GM18868 (cell line): ENCODE results near the gene TLR10.

Experiments
- ATAC-seq: cut with Tn5 transposase; IDR thresholded peaks from one replicate; pipeline ENCODE4 v1.9.1; 2021; ENCODE audit warnings: mild to moderate bottlenecking, moderate library complexity; ENCODE audit not compliant: unreplicated experiment

The TLR10 gene

GRCh38 chr4:38733663-38734062 lies 49.1 kb downstream of the TLR10 start:
- no peak for ATAC-seq

GRCh38 chr4:38730830-38731646 lies 51.8 kb downstream of the TLR10 start:
- peak; percentile 95 for ATAC-seq

GRCh38 chr4:38730493-38730829 lies 52.3 kb downstream of the TLR10 start:
- no peak for ATAC-seq

GRCh38 chr4:38728631-38729141 lies 54.1 kb downstream of the TLR10 start:
- no peak for ATAC-seq

GRCh38 chr4:38724475-38724808 lies 58.3 kb downstream of the TLR10 start:
- no peak for ATAC-seq

GRCh38 chr4:38723726-38724474 lies 58.9 kb downstream of the TLR10 start:
- ATAC-seq, result no peak

- no peak for ATAC-seq
Observed at GRCh38 chr4:38723114-38723513, 59.7 kb downstream of the TLR10 start.
